Activated CD4-positive, alpha-beta T cell treated with anti-CD3 and anti-CD28 coated beads, Interleukin-2, amount 10 ng/mL, durations not matched to agents 7 days and 5 days (primary cell): ENCODE measurements around the gene ABCC2. TPM values are rescaled to one million over a fixed set of nuclear protein-coding genes. Genes with fewer than 3 reads are reported as not detected.
"Not testable (repeated sequence)": the region's sequence is repeated elsewhere in the genome, so short reads cannot be mapped to it uniquely, and the experiment has no call there.

Experiments used
- CTCF ChIA-PET: fragments of 350-600 bp; sonication (Branson Sonifier 250); formaldehyde crosslinking; loops from one replicate; lab custom pipeline; 2021; ENCODE audit warnings: antibody characterized with exemption; lab: Charles Lee
- POLR2A ChIA-PET: fragments of 350-600 bp; sonication (Branson Sonifier 250); formaldehyde crosslinking; loops from one replicate; lab custom pipeline; 2021; ENCODE audit warnings: antibody characterized with exemption; lab: Charles Lee
- DNase-seq: peaks from one replicate; pipeline ENCODE4 v3.0.0-alpha.2; 2020
- H3K27ac Mint-ChIP-seq: one replicate; pipeline ENCODE4 v1.8.0; 2021; ENCODE audit warnings: mild to moderate bottlenecking, moderate library complexity, mixed read lengths
- H3K27me3 Mint-ChIP-seq: one replicate; pipeline ENCODE4 v1.8.0; 2021; ENCODE audit warnings: mixed read lengths
- H3K36me3 Mint-ChIP-seq: one replicate; pipeline ENCODE4 v1.8.0; 2021; ENCODE audit warnings: low read depth, mixed read lengths
- H3K4me1 Mint-ChIP-seq: one replicate; pipeline ENCODE4 v1.8.0; 2021; ENCODE audit warnings: mixed read lengths
- H3K4me3 Mint-ChIP-seq: one replicate; pipeline ENCODE4 v1.8.0; 2021; ENCODE audit warnings: mild to moderate bottlenecking, moderate library complexity, mixed read lengths
- H3K9me3 Mint-ChIP-seq: one replicate; pipeline ENCODE4 v1.8.0; 2021; ENCODE audit warnings: mixed read lengths
- total RNA-seq, 2 experiments: library from RNA; stranded (reverse); gene quantifications; one replicate each; pipeline ENCODE4 v1.2.3, GENCODE V29; 2021

Gene ABCC2
- total RNA-seq, 2 experiments from 2014 or later, result 1.0 to 1.3 TPM

- ChIA-PET POLR2A (interaction anchor here (0.6 to 0.7 kb wide), 2 partner anchors 11 to 137 kb away, joined by 4 to 6 read pairs; no protein-coding TSS in a partner anchor), CTCF (interaction anchor here (0.7 to 1.5 kb wide), 5 partner anchors 11 to 176 kb away, joined by 3 to 4 read pairs (median 3); no protein-coding TSS in a partner anchor)
- no peak overlapping the region for H3K27ac Mint-ChIP-seq
- H3K4me1 Mint-ChIP-seq, result peaks cover 20% of the 10 kb centered on the region
- peaks cover 14% of the 10 kb centered on the region for H3K9me3 Mint-ChIP-seq
- peak overlapping the region; percentile 47 for H3K4me3 Mint-ChIP-seq
- H3K36me3 Mint-ChIP-seq, result peaks cover 8% of the 10 kb centered on the region
- peak; percentile 33 for DNase-seq
- H3K27me3 Mint-ChIP-seq, result peaks cover 74% of the 10 kb centered on the region
Observed at GRCh38 chr10:99870123-99870730, 87.8 kb downstream of the ABCC2 start.

- CTCF ChIA-PET, result interaction anchor here (1.8 kb wide), 1 partner anchor 27 kb away, joined by 7 read pairs; no protein-coding TSS in a partner anchor
- Mint-ChIP-seq H3K9me3 (peaks cover 4% of the 10 kb centered on the region), H3K27ac (no peak overlapping the region), H3K27me3 (peaks cover 51% of the 10 kb centered on the region), H3K4me1 (peaks cover 20% of the 10 kb centered on the region), H3K36me3 (peaks cover 3% of the 10 kb centered on the region), H3K4me3 (no peak overlapping the region)
- POLR2A ChIA-PET, result no interaction called here
- no peak for DNase-seq
Observed at GRCh38 chr10:99872367-99873162, 90.1 kb downstream of the ABCC2 start.

GRCh38 chr10:99873846-99874245, 91.4 kb downstream of the ABCC2 start:
- CTCF ChIA-PET, result interaction anchor here (1.8 kb wide), 1 partner anchor 28 kb away, joined by 7 read pairs; no protein-coding TSS in a partner anchor
- H3K27me3 Mint-ChIP-seq, result peaks cover 40% of the 10 kb centered on the region
- POLR2A ChIA-PET, result no interaction called here

GRCh38 chr10:99874341-99875085, 92.1 kb downstream of the ABCC2 start:
- Mint-ChIP-seq H3K36me3 (peaks cover 4% of the 10 kb centered on the region), H3K4me3 (no peak overlapping the region), H3K9me3 (no peaks in the 10 kb centered on the region), H3K4me1 (peaks cover 24% of the 10 kb centered on the region), H3K27me3 (peaks cover 34% of the 10 kb centered on the region), H3K27ac (no peak overlapping the region)
- ChIA-PET CTCF (no interaction called here), POLR2A (no interaction called here)
- no peak for DNase-seq

More at GRCh38 chr10:99873846-99874245, 91.4 kb downstream of the ABCC2 start:
- no peaks in the 10 kb centered on the region for H3K9me3 Mint-ChIP-seq
- H3K27ac Mint-ChIP-seq, result no peak overlapping the region
- DNase-seq, result no peak
- H3K36me3 Mint-ChIP-seq, result peaks cover 4% of the 10 kb centered on the region
- H3K4me3 Mint-ChIP-seq, result no peak overlapping the region
- H3K4me1 Mint-ChIP-seq, result peaks cover 24% of the 10 kb centered on the region

- DNase-seq, result no peak
- Mint-ChIP-seq H3K27ac (no peak overlapping the region), H3K9me3 (no peaks in the 10 kb centered on the region), H3K4me1 (peaks cover 16% of the 10 kb centered on the region), H3K4me3 (no peak overlapping the region), H3K27me3 (peaks cover 26% of the 10 kb centered on the region), H3K36me3 (peaks cover 7% of the 10 kb centered on the region)
- POLR2A ChIA-PET, result no interaction called here
- CTCF ChIA-PET, result no interaction called here
Observed at GRCh38 chr10:99875473-99875872, 93.0 kb downstream of the ABCC2 start.

GRCh38 chr10:99880080-99880835, 97.8 kb downstream of the ABCC2 start:
- DNase-seq, result no peak
- Mint-ChIP-seq H3K27me3 (no peaks in the 10 kb centered on the region), H3K4me1 (peaks cover 17% of the 10 kb centered on the region), H3K36me3 (peaks cover 7% of the 10 kb centered on the region), H3K27ac (no peak overlapping the region), H3K9me3 (no peaks in the 10 kb centered on the region), H3K4me3 (no peak overlapping the region)
- ChIA-PET CTCF (no interaction called here), POLR2A (no interaction called here)

GRCh38 chr10:99881371-99881770, 98.9 kb downstream of the ABCC2 start:
- Mint-ChIP-seq H3K27me3 (no peaks in the 10 kb centered on the region), H3K4me3 (no peak overlapping the region), H3K4me1 (peaks cover 17% of the 10 kb centered on the region), H3K9me3 (no peaks in the 10 kb centered on the region), H3K36me3 (peaks cover 7% of the 10 kb centered on the region), H3K27ac (no peak overlapping the region)
- POLR2A ChIA-PET, result no interaction called here
- CTCF ChIA-PET, result interaction anchor here (0.7 kb wide), 1 partner anchor 334 kb away, joined by 3 read pairs; no protein-coding TSS in a partner anchor
- DNase-seq, result no peak

GRCh38 chr10:99883523-99883922, 101.1 kb downstream of the ABCC2 start:
- POLR2A ChIA-PET, result no interaction called here
- no peak for DNase-seq
- Mint-ChIP-seq H3K27me3 (no peaks in the 10 kb centered on the region), H3K4me1 (peaks cover 11% of the 10 kb centered on the region), H3K9me3 (no peaks in the 10 kb centered on the region), H3K27ac (no peak overlapping the region), H3K4me3 (no peak overlapping the region), H3K36me3 (peaks cover 4% of the 10 kb centered on the region)
- CTCF ChIA-PET, result no interaction called here

- Mint-ChIP-seq H3K27me3 (no peaks in the 10 kb centered on the region), H3K4me3 (no peak overlapping the region), H3K27ac (no peak overlapping the region), H3K36me3 (no peaks in the 10 kb centered on the region), H3K9me3 (no peaks in the 10 kb centered on the region), H3K4me1 (no peaks in the 10 kb centered on the region)
- POLR2A ChIA-PET, result no interaction called here
- DNase-seq, result no peak
- CTCF ChIA-PET, result no interaction called here
Observed at GRCh38 chr10:99888622-99889021, 106.2 kb downstream of the ABCC2 start.

GRCh38 chr10:99894613-99895012, 112.2 kb downstream of the ABCC2 start:
- H3K4me3 Mint-ChIP-seq, result no peak overlapping the region
- no peaks in the 10 kb centered on the region for H3K4me1 Mint-ChIP-seq
- no peaks in the 10 kb centered on the region for H3K9me3 Mint-ChIP-seq
- H3K36me3 Mint-ChIP-seq, result no peaks in the 10 kb centered on the region
- H3K27ac Mint-ChIP-seq, result no peak overlapping the region
- no peak for DNase-seq
- CTCF ChIA-PET, result no interaction called here
- no peaks in the 10 kb centered on the region for H3K27me3 Mint-ChIP-seq
- POLR2A ChIA-PET, result no interaction called here

GRCh38 chr10:99895066-99895465, 112.6 kb downstream of the ABCC2 start:
- H3K36me3 Mint-ChIP-seq, H3K9me3 Mint-ChIP-seq, H3K27me3 Mint-ChIP-seq, H3K4me3 Mint-ChIP-seq, CTCF ChIA-PET, POLR2A ChIA-PET, DNase-seq, H3K4me1 Mint-ChIP-seq, H3K27ac Mint-ChIP-seq: not testable (repeated sequence)

GRCh38 chr10:99895867-99896266, 113.4 kb downstream of the ABCC2 start:
- no peak for DNase-seq
- Mint-ChIP-seq H3K4me1 (no peaks in the 10 kb centered on the region), H3K36me3 (no peaks in the 10 kb centered on the region), H3K9me3 (no peaks in the 10 kb centered on the region), H3K27ac (no peak overlapping the region), H3K4me3 (no peak overlapping the region), H3K27me3 (no peaks in the 10 kb centered on the region)
- POLR2A ChIA-PET, result no interaction called here
- CTCF ChIA-PET, result no interaction called here
